Measurements from ENCODE around the gene CCDC8.

CCDC8 gene

DNA sequence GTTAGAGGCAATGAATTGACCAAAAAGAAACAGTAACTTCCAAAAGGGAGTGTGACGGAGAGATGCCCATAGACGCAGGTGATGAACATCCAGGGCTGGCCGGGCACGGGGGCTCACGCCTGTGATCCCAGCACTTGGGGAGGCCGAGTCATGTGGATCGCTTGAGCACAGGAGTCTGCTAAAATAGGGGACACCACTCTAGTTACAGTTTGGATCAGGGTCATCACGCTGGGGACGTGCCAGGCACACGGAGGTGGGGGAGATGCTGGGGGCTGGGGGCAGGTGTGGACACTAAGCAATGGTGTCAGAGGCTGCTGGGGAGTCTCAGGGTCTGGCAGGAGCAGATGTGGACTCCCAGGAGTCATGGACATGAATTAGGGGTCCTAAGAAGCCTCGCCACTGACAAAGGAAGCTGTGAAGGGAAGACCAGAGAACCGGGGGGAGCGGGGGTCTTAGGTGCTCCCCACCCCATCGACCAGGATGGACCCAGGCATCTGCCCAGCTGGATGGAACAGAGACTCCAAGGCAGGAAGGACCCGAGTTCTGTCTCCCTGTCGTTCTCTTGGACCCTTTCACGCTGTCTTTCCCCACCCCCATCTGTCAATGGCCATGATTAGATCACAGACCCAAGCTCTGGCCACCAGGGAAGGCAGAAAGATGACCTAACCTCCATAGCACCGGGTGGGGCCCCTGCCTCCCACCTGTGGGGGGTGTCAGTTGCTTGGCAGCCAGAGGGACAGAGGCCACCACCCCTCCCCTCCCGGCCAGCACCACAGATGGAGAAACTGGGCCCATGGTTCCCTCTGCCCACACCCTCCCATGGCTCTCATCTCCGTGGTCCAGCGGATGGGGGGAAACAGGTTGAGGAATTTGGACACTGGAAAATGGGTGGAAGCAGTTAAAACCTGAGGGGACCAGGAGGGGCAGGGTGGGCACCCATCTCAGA, 19.6 kb downstream of the CCDC8 start:
- no peak for TF ChIP-seq POLR2AphosphoS5 (IDR thresholded peaks at IDR 0.05; ENCODE audit: low read depth, low read length)
- no peak for TF ChIP-seq TAF1 (IDR thresholded peaks at IDR 0.05; ENCODE audit: borderline replicate concordance, low read depth, low read length)
- TF ChIP-seq POLR2A (IDR thresholded peaks at IDR 0.05; ENCODE audit: low read depth, low read length) = no peak
- no peak for DNase-seq (ENCODE audit: insufficient read length)
- FAIRE-seq = no peak

- no peak for DNase-seq (ENCODE audit: insufficient read length)
- TF ChIP-seq POLR2A (IDR thresholded peaks at IDR 0.05; ENCODE audit: low read depth, low read length) = no peak
- TF ChIP-seq POLR2AphosphoS5 (IDR thresholded peaks at IDR 0.05; ENCODE audit: low read depth, low read length) = no peak
- TF ChIP-seq TAF1 (IDR thresholded peaks at IDR 0.05; ENCODE audit: borderline replicate concordance, low read depth, low read length) = no peak
- FAIRE-seq = no peak
Measured at GRCh38 chr19:46392837-46393236, 20.5 kb downstream of the CCDC8 start.

GRCh38 chr19:46392252-46392801, 21.0 kb downstream of the CCDC8 start:
- FAIRE-seq (no peak), DNase-seq (ENCODE audit: insufficient read length) (no peak)
- TF ChIP-seq TAF1 (IDR thresholded peaks at IDR 0.05; ENCODE audit: borderline replicate concordance, low read depth, low read length) (no peak), POLR2AphosphoS5 (IDR thresholded peaks at IDR 0.05; ENCODE audit: low read depth, low read length) (no peak), POLR2A (IDR thresholded peaks at IDR 0.05; ENCODE audit: low read depth, low read length) (no peak)

DNA sequence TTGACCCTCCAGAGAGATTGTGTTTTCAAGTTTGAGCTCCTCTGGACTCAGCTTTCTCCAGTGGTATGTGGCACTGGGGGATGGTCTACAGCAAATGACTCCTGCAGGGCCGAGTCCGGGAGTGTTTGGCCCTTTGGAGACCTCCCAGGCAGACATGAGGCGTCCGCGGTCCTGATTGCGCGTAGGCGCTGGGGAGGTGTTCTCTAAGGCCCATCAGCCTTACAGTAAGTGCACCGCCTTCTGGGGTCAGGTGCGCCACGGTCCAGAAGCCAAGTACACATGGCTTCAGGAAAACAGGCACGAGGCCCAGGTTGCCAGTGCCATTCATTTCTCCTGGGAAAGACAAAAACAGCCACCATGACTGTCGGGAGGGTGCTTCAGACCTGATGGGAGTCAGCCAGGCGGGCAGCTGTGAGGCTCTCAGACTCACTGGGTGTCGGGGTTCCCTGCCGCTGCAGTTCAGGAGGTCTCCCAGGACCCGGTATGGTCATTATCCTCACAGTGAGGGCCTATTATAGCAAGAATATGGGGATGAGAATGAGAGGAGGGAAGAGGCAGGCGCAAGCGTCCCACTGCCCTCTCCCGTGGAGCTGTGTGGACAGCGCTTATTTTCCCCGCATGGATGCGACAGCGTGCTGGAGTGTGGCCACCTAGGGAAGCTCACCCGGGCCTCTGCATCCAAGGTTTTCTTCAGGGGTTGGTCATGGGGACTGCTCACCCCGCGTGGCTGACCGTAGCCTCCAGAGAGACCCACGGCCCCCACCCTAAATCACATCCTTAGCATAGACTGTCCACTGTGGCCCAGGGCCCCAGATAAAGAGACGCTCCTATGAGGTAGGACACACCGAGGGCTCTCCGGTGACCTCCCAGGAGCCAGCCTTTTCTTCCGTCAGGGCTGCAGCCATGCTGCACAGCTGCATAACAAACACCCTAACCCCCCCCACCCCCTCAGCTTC, 21.8 kb downstream of the CCDC8 start:
- FAIRE-seq (no peak), DNase-seq (ENCODE audit: insufficient read length) (no peak)
- TF ChIP-seq TAF1 (IDR thresholded peaks at IDR 0.05; ENCODE audit: borderline replicate concordance, low read depth, low read length) = no peak
- no peak for TF ChIP-seq POLR2A (IDR thresholded peaks at IDR 0.05; ENCODE audit: low read depth, low read length)
- TF ChIP-seq POLR2AphosphoS5 (IDR thresholded peaks at IDR 0.05; ENCODE audit: low read depth, low read length) = no peak

DNA sequence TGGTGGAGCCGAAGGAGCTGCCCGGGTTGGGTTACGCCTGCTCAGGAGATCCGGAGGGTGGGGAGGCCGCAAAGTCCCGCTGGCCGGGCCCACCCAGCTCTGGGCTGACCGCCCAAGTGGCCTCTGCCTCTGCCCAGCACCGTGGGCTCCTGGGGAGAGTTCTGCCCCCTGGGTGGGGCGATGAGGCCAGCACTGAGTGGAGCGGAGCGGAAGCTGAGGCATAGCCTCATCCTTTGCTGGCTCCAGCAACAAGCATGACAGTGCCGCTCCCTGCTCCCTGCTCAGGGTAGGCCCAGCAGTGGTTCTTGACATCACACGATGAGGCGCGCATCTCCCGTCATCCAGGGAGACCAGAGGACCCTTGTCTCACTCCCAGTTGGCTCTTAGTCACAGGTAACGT, 22.5 kb downstream of the CCDC8 start:
- DNase-seq (ENCODE audit: insufficient read length) (no peak), FAIRE-seq (no peak)
- TF ChIP-seq POLR2AphosphoS5 (IDR thresholded peaks at IDR 0.05; ENCODE audit: low read depth, low read length) (no peak), TAF1 (IDR thresholded peaks at IDR 0.05; ENCODE audit: borderline replicate concordance, low read depth, low read length) (no peak), POLR2A (IDR thresholded peaks at IDR 0.05; ENCODE audit: low read depth, low read length) (no peak)

- no peak for TF ChIP-seq POLR2AphosphoS5 (IDR thresholded peaks at IDR 0.05; ENCODE audit: low read depth, low read length)
- DNase-seq (ENCODE audit: insufficient read length) = no peak
- FAIRE-seq = no peak
Measured at GRCh38 chr19:46390121-46390858, 23.1 kb downstream of the CCDC8 start.

DNA sequence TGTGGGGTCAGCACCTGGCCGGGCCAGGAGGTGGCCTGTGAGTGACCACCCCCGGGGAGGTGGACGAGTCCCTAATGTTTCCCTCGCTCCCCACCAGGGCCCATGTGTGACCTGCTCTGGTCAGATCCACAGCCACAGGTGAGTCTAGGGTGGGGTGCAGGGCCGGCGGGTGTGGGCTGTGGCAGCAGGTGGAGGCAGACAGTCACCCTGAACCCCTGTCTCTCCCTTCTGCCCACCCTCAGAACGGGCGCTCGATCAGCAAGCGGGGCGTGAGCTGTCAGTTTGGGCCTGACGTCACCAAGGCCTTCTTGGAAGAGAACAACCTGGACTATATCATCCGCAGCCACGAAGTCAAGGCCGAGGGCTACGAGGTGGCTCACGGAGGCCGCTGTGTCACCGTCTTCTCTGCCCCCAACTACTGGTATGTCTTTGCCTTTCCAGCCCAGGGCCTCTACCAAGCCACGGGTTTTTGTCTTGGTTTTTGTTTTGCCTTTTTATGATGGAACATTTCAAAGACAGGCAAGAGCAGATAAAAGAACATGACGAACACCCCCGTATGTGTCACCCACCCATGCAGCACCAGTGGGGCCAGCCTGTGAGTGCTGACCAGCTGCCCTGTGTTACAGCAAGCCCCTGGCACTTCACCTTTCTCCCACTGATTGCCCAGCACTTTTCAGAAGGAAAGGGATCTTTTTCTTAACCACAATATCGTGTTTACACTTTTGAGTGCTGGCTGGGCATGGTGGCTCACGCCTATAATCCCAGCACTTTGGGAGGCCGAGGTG, 24.9 kb downstream of the CCDC8 start:
- FAIRE-seq (no peak), DNase-seq (ENCODE audit: insufficient read length) (no peak)
- TF ChIP-seq POLR2A (IDR thresholded peaks at IDR 0.05; ENCODE audit: low read depth, low read length) = no peak
- no peak for TF ChIP-seq POLR2AphosphoS5 (IDR thresholded peaks at IDR 0.05; ENCODE audit: low read depth, low read length)
- TF ChIP-seq TAF1 (IDR thresholded peaks at IDR 0.05; ENCODE audit: borderline replicate concordance, low read depth, low read length) = no peak

DNA sequence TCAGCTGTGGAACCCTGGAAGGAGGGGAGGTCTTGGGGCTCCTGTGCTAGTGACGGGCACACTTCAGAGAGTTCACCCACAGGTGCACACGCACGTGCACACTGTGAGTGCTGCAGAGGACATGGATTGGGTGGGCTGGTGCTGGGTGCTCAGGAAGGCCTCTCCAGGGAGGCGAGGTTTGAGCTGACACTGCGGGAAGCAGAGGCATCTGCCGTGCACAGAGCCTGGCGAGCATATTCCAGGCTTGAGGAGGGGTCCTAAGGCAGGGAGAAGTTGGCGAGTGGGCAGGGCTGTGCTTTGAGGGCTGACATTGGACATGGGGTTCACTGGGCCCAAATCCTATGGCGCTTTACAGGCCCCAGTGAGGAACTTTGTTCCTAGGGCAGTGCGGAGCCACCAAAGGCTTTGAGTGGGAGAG, 25.6 kb downstream of the CCDC8 start:
- no peak for FAIRE-seq
- DNase-seq (ENCODE audit: insufficient read length) = no peak
- TF ChIP-seq POLR2AphosphoS5 (IDR thresholded peaks at IDR 0.05; ENCODE audit: low read depth, low read length) (no peak), POLR2A (IDR thresholded peaks at IDR 0.05; ENCODE audit: low read depth, low read length) (no peak), TAF1 (IDR thresholded peaks at IDR 0.05; ENCODE audit: borderline replicate concordance, low read depth, low read length) (no peak)

DNA sequence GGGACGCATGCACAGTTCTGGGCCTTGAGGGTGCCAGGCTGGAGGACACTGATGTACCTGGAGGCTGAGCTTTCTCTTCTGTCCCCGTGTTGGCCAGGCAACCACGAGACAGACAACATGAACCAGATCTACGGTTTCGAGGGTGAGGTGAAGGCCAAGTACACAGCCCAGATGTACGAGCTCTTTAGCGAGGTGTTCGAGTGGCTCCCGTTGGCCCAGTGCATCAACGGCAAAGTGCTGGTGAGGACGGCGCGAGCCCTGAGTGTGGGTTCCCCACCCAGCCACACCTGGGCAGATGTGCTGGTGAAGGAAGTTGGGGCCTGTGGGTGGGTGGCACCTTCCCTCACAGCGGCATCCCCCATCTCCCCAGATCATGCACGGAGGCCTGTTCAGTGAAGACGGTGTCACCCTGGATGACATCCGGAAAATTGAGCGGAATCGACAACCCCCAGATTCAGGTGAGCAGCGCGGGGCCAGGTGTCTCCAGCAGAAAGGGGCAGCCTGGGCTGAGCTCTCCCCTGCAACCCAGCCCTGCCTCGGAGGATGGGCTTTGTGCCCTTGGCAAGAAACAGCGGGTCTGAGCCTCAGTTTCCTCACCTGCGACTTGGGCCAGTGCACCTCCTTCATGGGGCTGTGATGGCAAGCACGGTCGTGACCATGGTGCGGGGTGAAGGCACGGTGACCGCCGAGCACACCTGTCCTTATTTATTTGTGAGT, 26.2 kb downstream of the CCDC8 start:
- TF ChIP-seq POLR2A (IDR thresholded peaks at IDR 0.05; ENCODE audit: low read depth, low read length) (no peak), TAF1 (IDR thresholded peaks at IDR 0.05; ENCODE audit: borderline replicate concordance, low read depth, low read length) (no peak), POLR2AphosphoS5 (IDR thresholded peaks at IDR 0.05; ENCODE audit: low read depth, low read length) (no peak)
- FAIRE-seq (no peak), DNase-seq (ENCODE audit: insufficient read length) (no peak)

GRCh38 chr19:46386151-46386550, 27.2 kb downstream of the CCDC8 start:
- no peak for FAIRE-seq
- TF ChIP-seq POLR2AphosphoS5 (IDR thresholded peaks at IDR 0.05; ENCODE audit: low read depth, low read length) = no peak
- TF ChIP-seq TAF1 (IDR thresholded peaks at IDR 0.05; ENCODE audit: borderline replicate concordance, low read depth, low read length) = no peak
- TF ChIP-seq POLR2A (IDR thresholded peaks at IDR 0.05; ENCODE audit: low read depth, low read length) = no peak

More at GRCh38 chr19:46386151-46386550, 27.2 kb downstream of the CCDC8 start:
- no peak for DNase-seq (ENCODE audit: insufficient read length)

Data from GM12892 (cell line).